Lower lobe of right lung (tissue), 2 donors: ENCODE data around the gene QPCT. TPM values are rescaled to one million over a fixed set of nuclear protein-coding genes. Genes with fewer than 3 reads are reported as not detected.

Source experiments
- ATAC-seq, 2 donors: fragments of 200-7000 bp; cut with Tn5 transposase; one replicate each; pipeline ENCODE4 v1.9.1; 2020 to 2022; ENCODE audit warnings: mild to moderate bottlenecking in 2 of 2, moderate library complexity in 2 of 2
- DNase-seq: peaks from one replicate; pipeline ENCODE4 v3.0.0-alpha.2; 2020
- H3K27ac ChIP-seq: fragments of 200-600 bp; one replicate; pipeline ENCODE4 v1.8.0; 2022
- H3K27me3 ChIP-seq: fragments of 200-600 bp; one replicate; pipeline ENCODE4 v1.8.0; 2022; ENCODE audit warnings: low read depth
- H3K36me3 ChIP-seq: fragments of 200-600 bp; one replicate; pipeline ENCODE4 v1.8.0; 2022; ENCODE audit warnings: mild to moderate bottlenecking
- H3K4me1 ChIP-seq: fragments of 200-600 bp; one replicate; pipeline ENCODE4 v1.8.0; 2022
- H3K4me3 ChIP-seq: fragments of 200-600 bp; one replicate; pipeline ENCODE4 v1.8.0; 2022; ENCODE audit warnings: mild to moderate bottlenecking
- H3K9me3 ChIP-seq: fragments of 200-600 bp; one replicate; pipeline ENCODE4 v1.8.0; 2022
- intact Hi-C: fragments of 100-400 bp; cut with DNase I; formaldehyde crosslinking; loops from one replicate; pipeline ENCODE4 v1.11.0; 2022
- total RNA-seq: library from RNA; stranded (reverse); fragmentation: NEBNext Ultra II Directional; extraction: Animal tissue kit (Norgen Biotek cat#: 25700); gene quantifications from one replicate; pipeline ENCODE4 v1.2.1, GENCODE V29; 2021
- TF ChIP-seq, protein P1 (sequence below): fragments of 200-600 bp; IDR thresholded peaks from one replicate; pipeline ENCODE4 v1.8.0; 2022; ENCODE audit warnings: antibody characterized with exemption, mild to moderate bottlenecking
- donor health status: DM: no; HTN: yes; CAD: no; lungs with severe emphysema.

QPCT gene
- total RNA-seq, 1 donor from 2014 or later, result 8.6 TPM

DNA sequence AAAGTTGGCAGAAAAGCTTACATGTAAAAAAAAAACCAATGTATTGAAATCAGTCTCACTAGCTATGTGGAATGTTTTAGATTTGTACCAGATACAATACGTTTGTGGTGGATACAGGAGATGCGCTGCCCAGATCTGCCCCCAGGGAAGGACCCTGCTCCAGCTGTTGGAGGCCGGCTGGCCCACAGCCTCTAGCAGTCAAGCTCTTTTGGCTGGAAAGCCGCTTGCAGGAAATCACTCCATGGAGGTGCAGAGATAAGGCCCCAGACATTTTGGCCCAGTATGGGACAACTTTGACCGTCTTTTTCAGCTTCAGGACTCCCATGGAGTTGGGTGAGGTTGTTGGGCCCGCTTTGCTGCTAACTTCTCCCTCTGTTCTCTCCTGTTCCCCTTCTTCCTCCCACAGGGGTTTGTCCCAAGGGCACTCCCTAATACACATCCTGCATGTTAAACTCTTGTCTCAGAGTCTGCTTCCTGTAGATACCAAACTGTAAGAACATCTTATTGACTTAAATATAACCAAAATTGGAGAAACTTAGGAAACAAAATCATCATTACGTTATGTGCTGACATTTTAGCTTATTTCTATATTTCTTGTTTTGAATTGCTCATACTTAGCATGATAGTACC lies 1.7 kb upstream of the QPCT start:
- Histone ChIP-seq H3K4me1 (peaks cover 23% of the 10 kb centered on the region), H3K9me3 (no peaks in the 10 kb centered on the region), H3K36me3 (no peaks in the 10 kb centered on the region), H3K4me3 (no peak overlapping the region), H3K27ac (no peak overlapping the region), H3K27me3 (no peaks in the 10 kb centered on the region)
- intact Hi-C loops, result no loop called here
- no peak for ATAC-seq
- TF ChIP-seq, protein P1, sequence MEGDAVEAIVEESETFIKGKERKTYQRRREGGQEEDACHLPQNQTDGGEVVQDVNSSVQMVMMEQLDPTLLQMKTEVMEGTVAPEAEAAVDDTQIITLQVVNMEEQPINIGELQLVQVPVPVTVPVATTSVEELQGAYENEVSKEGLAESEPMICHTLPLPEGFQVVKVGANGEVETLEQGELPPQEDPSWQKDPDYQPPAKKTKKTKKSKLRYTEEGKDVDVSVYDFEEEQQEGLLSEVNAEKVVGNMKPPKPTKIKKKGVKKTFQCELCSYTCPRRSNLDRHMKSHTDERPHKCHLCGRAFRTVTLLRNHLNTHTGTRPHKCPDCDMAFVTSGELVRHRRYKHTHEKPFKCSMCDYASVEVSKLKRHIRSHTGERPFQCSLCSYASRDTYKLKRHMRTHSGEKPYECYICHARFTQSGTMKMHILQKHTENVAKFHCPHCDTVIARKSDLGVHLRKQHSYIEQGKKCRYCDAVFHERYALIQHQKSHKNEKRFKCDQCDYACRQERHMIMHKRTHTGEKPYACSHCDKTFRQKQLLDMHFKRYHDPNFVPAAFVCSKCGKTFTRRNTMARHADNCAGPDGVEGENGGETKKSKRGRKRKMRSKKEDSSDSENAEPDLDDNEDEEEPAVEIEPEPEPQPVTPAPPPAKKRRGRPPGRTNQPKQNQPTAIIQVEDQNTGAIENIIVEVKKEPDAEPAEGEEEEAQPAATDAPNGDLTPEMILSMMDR, result no peak
- no peak for DNase-seq

DNA sequence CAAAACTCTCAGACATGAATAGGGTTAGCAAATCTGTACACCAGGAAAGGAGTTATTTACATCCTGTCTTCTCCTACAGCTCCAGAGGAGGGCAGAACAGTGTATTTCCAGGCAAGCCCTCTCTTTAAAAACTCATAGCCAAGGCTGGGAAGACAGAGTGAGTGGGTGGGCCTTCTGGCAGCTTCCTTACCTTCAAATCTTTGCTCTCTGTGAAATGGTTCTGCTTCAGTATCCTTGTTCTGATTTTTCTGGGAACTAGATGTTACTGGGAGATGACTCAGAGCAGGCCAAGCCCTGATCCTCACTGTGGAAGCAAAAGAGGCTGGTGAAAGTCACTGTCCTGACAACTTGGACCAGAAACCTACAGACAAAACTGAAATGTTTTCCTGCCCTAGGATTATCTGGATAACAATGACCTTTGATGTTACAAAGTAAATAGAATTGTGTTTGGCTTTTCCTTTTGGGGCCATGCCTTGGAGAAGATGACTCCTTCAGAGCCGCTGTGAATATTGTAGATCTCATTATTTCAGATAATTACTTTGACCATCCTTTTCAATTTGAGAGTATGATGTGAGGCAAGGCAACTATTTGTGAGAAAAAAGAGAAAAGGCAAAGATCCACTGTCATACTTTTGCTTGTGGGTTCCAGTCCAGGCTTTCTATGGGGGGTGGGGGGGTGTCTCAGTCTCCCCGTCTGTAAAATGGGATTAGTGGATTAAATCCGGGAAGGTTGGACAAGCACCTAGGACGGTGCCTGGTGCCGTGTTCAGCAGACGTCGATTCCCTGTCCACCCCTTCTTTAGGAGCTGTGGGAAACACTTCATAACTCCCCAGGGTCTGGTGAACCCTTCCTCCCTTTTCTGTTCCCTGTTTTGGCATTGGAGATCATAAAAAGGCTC lies 644 bp upstream of the QPCT start:
- no peaks in the 10 kb centered on the region for H3K9me3 ChIP-seq
- peak overlapping the region; percentile 63 for H3K27ac ChIP-seq
- H3K4me3 ChIP-seq, result peak overlapping the region; percentile 71
- intact Hi-C loops, result no loop called here
- TF ChIP-seq, protein P1, result peak; percentile 25
- H3K36me3 ChIP-seq, result no peaks in the 10 kb centered on the region
- no peaks in the 10 kb centered on the region for H3K27me3 ChIP-seq
- ATAC-seq (peak in 1 of 2 donors; percentile 35), DNase-seq (no peak)
- peaks cover 23% of the 10 kb centered on the region for H3K4me1 ChIP-seq

DNA sequence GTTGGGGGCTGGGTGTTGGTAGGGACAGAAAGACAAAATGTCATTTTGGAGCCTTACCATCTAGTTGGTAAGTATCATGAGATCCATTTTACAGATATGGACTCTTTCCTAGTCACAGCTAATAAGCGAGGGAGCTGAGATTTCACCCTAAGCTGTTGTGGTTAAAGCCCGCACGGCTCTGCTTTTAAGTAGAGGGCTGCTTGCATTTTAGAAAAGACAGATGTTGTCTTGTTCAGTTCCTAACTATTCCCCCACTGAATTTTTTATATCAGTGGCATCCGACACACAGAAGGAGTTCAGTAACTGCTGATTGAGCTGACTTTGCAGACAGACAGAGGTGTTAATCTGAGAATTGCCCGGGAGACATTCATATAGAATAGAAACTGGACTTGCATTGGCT lies 3.7 kb downstream of the QPCT start:
- Histone ChIP-seq H3K36me3 (no peaks in the 10 kb centered on the region), H3K9me3 (no peaks in the 10 kb centered on the region), H3K27ac (no peak overlapping the region), H3K4me1 (peaks cover 22% of the 10 kb centered on the region), H3K27me3 (no peaks in the 10 kb centered on the region), H3K4me3 (no peak overlapping the region)
- intact Hi-C loops, result no loop called here
- TF ChIP-seq, protein P1, result no peak
- DNase-seq, result no peak
- no peak for ATAC-seq

DNA sequence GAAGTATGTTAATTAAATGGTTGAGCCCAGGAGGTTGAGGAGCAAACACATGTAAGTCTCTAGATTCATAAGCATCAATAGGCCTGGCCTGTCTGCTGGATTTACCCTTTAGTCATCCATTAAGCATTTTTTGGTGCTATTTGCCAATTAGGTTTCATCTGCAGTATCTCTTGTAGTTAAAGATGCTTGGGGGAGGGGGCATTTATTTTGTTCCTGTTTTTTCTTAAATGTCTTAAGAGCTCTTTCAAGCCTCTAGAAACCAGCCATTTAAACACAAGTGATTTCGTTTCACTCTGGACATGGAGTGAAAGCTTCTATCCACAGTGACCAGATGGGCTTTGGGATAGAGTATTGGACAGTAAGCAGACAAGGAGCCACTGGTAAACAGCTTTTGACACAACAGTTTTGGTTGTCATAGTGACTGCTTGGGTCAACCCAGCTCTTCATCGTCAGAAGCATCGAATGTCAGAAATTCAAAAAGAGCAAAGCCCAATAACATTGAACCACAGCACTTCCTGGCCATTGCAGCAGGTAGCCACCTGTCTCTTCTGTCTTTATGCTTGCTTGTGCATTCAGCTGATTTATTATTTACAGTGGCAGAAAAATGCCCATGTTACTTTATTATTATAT lies 4.9 kb downstream of the QPCT start:
- Histone ChIP-seq H3K27me3 (no peaks in the 10 kb centered on the region), H3K27ac (no peak overlapping the region), H3K9me3 (no peaks in the 10 kb centered on the region), H3K36me3 (no peaks in the 10 kb centered on the region), H3K4me3 (no peak overlapping the region), H3K4me1 (peaks cover 10% of the 10 kb centered on the region)
- DNase-seq, result no peak
- ATAC-seq, result no peak
- intact Hi-C loops, result no loop called here
- TF ChIP-seq, protein P1, result no peak

DNA sequence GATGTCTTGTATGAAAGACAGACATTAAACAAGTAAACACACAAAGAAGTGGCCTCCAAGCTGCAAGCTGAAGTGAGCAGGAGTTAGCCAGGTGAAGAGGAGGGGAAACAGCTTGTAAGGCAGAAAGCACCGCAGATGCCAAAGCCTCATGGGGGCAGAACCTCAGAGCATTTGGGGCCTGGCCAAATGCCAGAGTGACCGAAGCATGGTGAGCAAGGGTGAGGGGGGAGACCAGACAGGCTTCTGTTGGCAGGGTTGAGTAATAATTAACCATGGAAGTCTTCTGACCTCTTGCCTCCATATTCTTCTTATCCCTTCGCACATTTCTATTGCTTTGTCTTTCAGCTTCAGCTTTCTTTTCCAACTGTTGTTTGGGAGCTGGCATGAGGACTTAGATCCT lies 5.6 kb downstream of the QPCT start:
- Histone ChIP-seq H3K27ac (no peak overlapping the region), H3K27me3 (no peaks in the 10 kb centered on the region), H3K9me3 (no peaks in the 10 kb centered on the region), H3K36me3 (no peaks in the 10 kb centered on the region), H3K4me3 (no peak overlapping the region), H3K4me1 (peaks cover 4% of the 10 kb centered on the region)
- DNase-seq, result no peak
- no peak for ATAC-seq
- intact Hi-C loops, result no loop called here
- TF ChIP-seq, protein P1, result no peak
